HK-2 (cell line): ENCODE measurements around the gene SH3D19.

Experiments
- DNase-seq: peaks from one replicate; pipeline ENCODE4 v3.0.0-alpha.2; 2018; ENCODE audit not compliant: unreplicated experiment

SH3D19 gene

GRCh38 chr4:151228189-151229119, 97.0 kb downstream of the SH3D19 start:
- DNase-seq, result no peak

GRCh38 chr4:151227731-151228130, 97.7 kb downstream of the SH3D19 start:
- DNase-seq, result peak; percentile 5

- DNase-seq, result no peak
Observed at GRCh38 chr4:151227172-151227571, 98.2 kb downstream of the SH3D19 start.

GRCh38 chr4:151226004-151226932, 99.1 kb downstream of the SH3D19 start:
- no peak for DNase-seq

GRCh38 chr4:151223465-151223864, 101.9 kb downstream of the SH3D19 start:
- no peak for DNase-seq

GRCh38 chr4:151219948-151220347, 105.5 kb downstream of the SH3D19 start:
- no peak for DNase-seq

- DNase-seq, result no peak
Observed at GRCh38 chr4:151219091-151219490, 106.3 kb downstream of the SH3D19 start.

- no peak for DNase-seq
Observed at GRCh38 chr4:151218343-151218742, 107.1 kb downstream of the SH3D19 start.

- no peak for DNase-seq
Observed at GRCh38 chr4:151217326-151217725, 108.1 kb downstream of the SH3D19 start.

GRCh38 chr4:151215295-151215694, 110.1 kb downstream of the SH3D19 start:
- no peak for DNase-seq

- no peak for DNase-seq
Observed at GRCh38 chr4:151207868-151208267, 117.5 kb downstream of the SH3D19 start.

GRCh38 chr4:151207186-151207585, 118.2 kb downstream of the SH3D19 start:
- no peak for DNase-seq

GRCh38 chr4:151206241-151207005, 119.0 kb downstream of the SH3D19 start:
- no peak for DNase-seq

- DNase-seq, result no peak
Observed at GRCh38 chr4:151205722-151206121, 119.7 kb downstream of the SH3D19 start.

- DNase-seq, result no peak
Observed at GRCh38 chr4:151204925-151205524, 120.4 kb downstream of the SH3D19 start.

- DNase-seq, result no peak
Observed at GRCh38 chr4:151202851-151203455, 122.5 kb downstream of the SH3D19 start.

GRCh38 chr4:151202381-151202780, 123.0 kb downstream of the SH3D19 start:
- no peak for DNase-seq

- no peak for DNase-seq
Observed at GRCh38 chr4:151199319-151200190, 125.8 kb downstream of the SH3D19 start.

GRCh38 chr4:151198748-151199147, 126.7 kb downstream of the SH3D19 start:
- DNase-seq, result no peak

- DNase-seq, result no peak
Observed at GRCh38 chr4:151197247-151197646, 128.2 kb downstream of the SH3D19 start.
